Smooth muscle cell (in vitro differentiated cells): ENCODE results near the gene BABAM2. TPM values are rescaled to one million over a fixed set of nuclear protein-coding genes. Genes with fewer than 3 reads are reported as not detected.

Source experiments
- DNase-seq: peaks from one replicate; lab custom pipeline; 2025; ENCODE audit not compliant: unreplicated experiment; lab: John Stamatoyannopoulos, UW
- H2AFZ ChIP-seq: fragments of 200-600 bp; sonication (generic); 2 replicates; pipeline ENCODE4 v1.6.0; 2016; ENCODE audit warnings: antibody characterized with exemption, low read depth, mild to moderate bottlenecking
- H3F3A ChIP-seq: fragments of 200-600 bp; sonication (generic); 2 replicates; pipeline ENCODE4 v1.6.0; 2017; ENCODE audit warnings: antibody characterized with exemption, low read depth
- H3K27ac ChIP-seq: fragments of 200-600 bp; sonication (generic); 2 replicates; pipeline ENCODE4 v1.5.1; 2016; ENCODE audit warnings: low read depth, mild to moderate bottlenecking
- H3K27me3 ChIP-seq: fragments of 200-600 bp; sonication (generic); 2 replicates; pipeline ENCODE4 v1.6.1; 2016; ENCODE audit warnings: low read depth, mild to moderate bottlenecking
- H3K36me3 ChIP-seq: fragments of 200-600 bp; sonication (generic); 2 replicates; pipeline ENCODE4 v1.5.1; 2016; ENCODE audit warnings: low read depth
- H3K4me1 ChIP-seq: fragments of 200-600 bp; sonication (generic); 2 replicates; pipeline ENCODE4 v1.5.1; 2016; ENCODE audit warnings: low read depth
- H3K4me2 ChIP-seq: fragments of 200-600 bp; sonication (generic); 2 replicates; pipeline ENCODE4 v1.6.0; 2016; ENCODE audit warnings: mild to moderate bottlenecking
- H3K4me3 ChIP-seq: fragments of 200-600 bp; sonication (generic); 2 replicates; pipeline ENCODE4 v1.5.1; 2016; ENCODE audit warnings: mild to moderate bottlenecking
- H3K79me2 ChIP-seq: fragments of 200-600 bp; sonication (generic); 2 replicates; pipeline ENCODE4 v1.6.0; 2016; ENCODE audit warnings: low read depth, mild to moderate bottlenecking
- H3K9ac ChIP-seq: fragments of 200-600 bp; sonication (generic); 2 replicates; pipeline ENCODE4 v1.6.0; 2016; ENCODE audit warnings: low read depth
- H3K9me3 ChIP-seq: fragments of 200-600 bp; sonication (generic); replicated peaks from 2 replicates; pipeline ENCODE4 v1.5.1; 2016; ENCODE audit warnings: low read depth
- H4K20me1 ChIP-seq: fragments of 200-600 bp; sonication (generic); 2 replicates; pipeline ENCODE4 v1.6.0; 2016; ENCODE audit warnings: low read depth
- WGBS: methylation state at CpG from one replicate; pipeline ENCODE4 v1.1.7; 2016; ENCODE audit warnings: low lambda C conversion rate; 5-methylcytosine and 5-hydroxymethylcytosine counted together
- polyA plus RNA-seq: library from polyadenylated mRNA; unstranded; fragments of >200 nt; fragmentation: Nextera tagmentation; extraction: Ambion mirVana; gene quantifications from 2 replicates; pipeline ENCODE4 v1.2.1, GENCODE V29; 2016
- total RNA-seq: library from RNA; depleted of rRNA; stranded (reverse); fragments of >200 nt; gene quantifications from 2 replicates; pipeline ENCODE4 v1.2.3, GENCODE V29; 2014
- TF ChIP-seq, protein P1 (sequence below): fragments of 200-600 bp; sonication (generic); IDR thresholded peaks from 2 replicates; pipeline ENCODE4 v1.5.1; 2017; ENCODE audit warnings: borderline replicate concordance, mild to moderate bottlenecking, antibody characterized with exemption; ENCODE audit not compliant: insufficient read depth, poor library complexity, severe bottlenecking

The BABAM2 gene
- total and polyA plus RNA-seq, 2 experiments from 2014 or later: 26.5 to 29.1 TPM

DNA sequence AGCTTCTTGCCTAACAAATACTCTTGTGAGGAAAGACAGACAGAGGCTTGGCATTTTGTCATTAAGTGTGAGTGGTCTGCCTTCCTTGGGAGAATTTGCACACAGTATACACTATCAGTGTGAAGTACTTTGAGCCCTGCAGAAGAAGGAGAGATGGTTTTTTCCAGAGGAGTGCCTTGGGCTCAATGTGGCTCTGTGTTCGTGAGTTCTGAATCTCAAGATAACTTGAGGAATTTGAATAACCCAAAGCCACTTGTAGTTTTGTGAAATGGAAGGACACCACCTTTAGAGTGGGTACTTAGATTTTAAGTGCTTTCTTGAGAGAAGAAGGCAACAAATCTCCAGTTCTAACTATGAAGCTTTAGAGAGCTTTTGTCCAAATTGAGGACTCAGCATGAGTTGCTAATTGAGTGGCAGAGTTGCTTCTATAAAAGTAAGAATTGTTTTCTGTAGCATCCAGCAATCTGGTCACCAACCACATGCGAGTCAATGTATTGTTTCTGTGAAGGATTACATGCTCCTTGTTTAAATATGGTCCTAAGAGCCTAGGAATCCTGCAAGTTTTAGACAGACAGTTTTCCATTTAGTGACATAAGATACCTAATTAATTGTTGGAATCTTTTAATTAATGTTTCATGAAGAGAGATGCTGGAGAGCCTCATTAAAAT is 68.3 kb downstream of the BABAM2 start:
- Histone ChIP-seq H3K79me2 (peaks cover 12% of the 10 kb centered on the region), H3K4me2 (peak overlapping the region; percentile 77)
- WGBS: 53% methylated on average over 2 of the region's 2 CpGs

DNA sequence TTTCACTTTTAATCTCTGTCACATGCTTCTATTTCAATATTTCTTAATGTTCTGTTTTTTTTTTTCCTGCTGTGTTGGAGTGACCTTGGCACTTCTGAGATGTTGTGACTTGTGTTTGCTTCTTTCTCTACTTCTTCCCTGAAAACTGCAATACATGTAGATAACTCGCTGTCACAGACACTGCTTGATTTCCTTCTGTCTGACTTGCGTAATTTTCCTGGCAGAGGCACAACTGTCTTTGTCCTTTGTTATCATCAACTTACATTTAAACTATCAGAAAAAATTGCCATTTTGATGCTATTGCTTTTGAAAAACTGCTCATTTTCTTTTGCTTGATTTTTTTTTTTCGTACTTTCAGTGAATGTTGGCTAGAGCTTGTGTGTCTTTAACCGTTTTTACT is 69.0 kb downstream of the BABAM2 start:
- Histone ChIP-seq H3K4me1 (peaks cover 28% of the 10 kb centered on the region), H4K20me1 (no peaks in the 10 kb centered on the region), H3K9me3 (no peaks in the 10 kb centered on the region), H3K4me2 (peak overlapping the region; percentile 77), H3K27ac (peak overlapping the region; percentile 92), H3K27me3 (no peaks in the 10 kb centered on the region), H3K4me3 (peak overlapping the region; percentile 19), H3K79me2 (peaks cover 18% of the 10 kb centered on the region), H3K36me3 (no peaks in the 10 kb centered on the region), H3K9ac (peak overlapping the region; percentile 60), H2AFZ (peak overlapping the region; percentile 3), H3F3A (peaks cover 41% of the 10 kb centered on the region)
- WGBS: 49% methylated on average over 4 of the region's 4 CpGs
- no peak for DNase-seq
- TF ChIP-seq, protein P1, sequence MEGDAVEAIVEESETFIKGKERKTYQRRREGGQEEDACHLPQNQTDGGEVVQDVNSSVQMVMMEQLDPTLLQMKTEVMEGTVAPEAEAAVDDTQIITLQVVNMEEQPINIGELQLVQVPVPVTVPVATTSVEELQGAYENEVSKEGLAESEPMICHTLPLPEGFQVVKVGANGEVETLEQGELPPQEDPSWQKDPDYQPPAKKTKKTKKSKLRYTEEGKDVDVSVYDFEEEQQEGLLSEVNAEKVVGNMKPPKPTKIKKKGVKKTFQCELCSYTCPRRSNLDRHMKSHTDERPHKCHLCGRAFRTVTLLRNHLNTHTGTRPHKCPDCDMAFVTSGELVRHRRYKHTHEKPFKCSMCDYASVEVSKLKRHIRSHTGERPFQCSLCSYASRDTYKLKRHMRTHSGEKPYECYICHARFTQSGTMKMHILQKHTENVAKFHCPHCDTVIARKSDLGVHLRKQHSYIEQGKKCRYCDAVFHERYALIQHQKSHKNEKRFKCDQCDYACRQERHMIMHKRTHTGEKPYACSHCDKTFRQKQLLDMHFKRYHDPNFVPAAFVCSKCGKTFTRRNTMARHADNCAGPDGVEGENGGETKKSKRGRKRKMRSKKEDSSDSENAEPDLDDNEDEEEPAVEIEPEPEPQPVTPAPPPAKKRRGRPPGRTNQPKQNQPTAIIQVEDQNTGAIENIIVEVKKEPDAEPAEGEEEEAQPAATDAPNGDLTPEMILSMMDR: no peak

More for the DNA sequence above, 68.3 kb downstream of the BABAM2 start:
- Histone ChIP-seq H3K27ac (peak overlapping the region; percentile 92), H2AFZ (peak overlapping the region; percentile 28), H4K20me1 (no peaks in the 10 kb centered on the region), H3K27me3 (no peaks in the 10 kb centered on the region), H3K9ac (peak overlapping the region; percentile 60), H3K4me3 (no peak overlapping the region), H3K9me3 (no peaks in the 10 kb centered on the region), H3F3A (peaks cover 48% of the 10 kb centered on the region), H3K4me1 (peaks cover 34% of the 10 kb centered on the region), H3K36me3 (no peaks in the 10 kb centered on the region)
- TF ChIP-seq, protein P1: no peak
- no peak for DNase-seq

DNA sequence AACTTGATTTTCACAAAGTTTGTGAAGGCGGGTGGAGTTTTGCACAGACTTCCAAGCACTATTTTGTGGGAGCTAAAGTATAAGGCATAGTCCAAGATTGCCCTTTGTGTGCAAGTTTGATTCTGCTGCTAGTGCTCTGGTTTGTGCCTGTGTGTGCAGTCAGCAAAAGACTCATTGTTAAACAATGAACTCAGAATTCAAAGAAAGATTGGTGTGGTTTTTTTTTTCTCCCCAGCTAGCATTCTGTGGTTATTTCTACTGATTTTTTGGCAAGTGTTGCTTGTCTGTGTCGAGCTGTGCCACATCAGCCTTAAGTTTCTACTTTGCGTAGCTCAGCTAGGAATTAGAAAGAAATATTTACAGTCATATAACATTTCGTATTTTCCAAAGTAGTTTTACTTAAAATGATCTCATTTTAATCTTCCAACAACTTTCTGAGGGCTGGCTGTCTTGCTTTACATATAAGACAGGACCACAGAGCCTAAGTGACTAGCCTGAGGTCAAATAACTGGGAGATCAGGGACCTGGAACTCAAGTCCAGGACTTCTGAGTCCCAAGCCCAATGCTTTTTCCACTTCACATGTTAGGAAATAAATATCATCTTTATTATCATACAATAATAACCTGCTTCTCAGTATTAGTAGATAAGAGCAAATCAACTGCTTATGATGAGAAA is 69.8 kb downstream of the BABAM2 start:
- 17% methylated on average over 4 of the region's 4 CpGs for WGBS
- no peaks in the 10 kb centered on the region for H3K27me3 ChIP-seq
- no peak for DNase-seq
- H4K20me1 ChIP-seq: no peaks in the 10 kb centered on the region
- peak overlapping the region; percentile 77 for H3K4me2 ChIP-seq
- peak overlapping the region; percentile 60 for H3K9ac ChIP-seq
- peaks cover 25% of the 10 kb centered on the region for H3K79me2 ChIP-seq
- peak overlapping the region; percentile 19 for H3K4me3 ChIP-seq
- H2AFZ ChIP-seq: peak overlapping the region; percentile 2
- H3K9me3 ChIP-seq: no peaks in the 10 kb centered on the region
- peaks cover 27% of the 10 kb centered on the region for H3K4me1 ChIP-seq
- no peaks in the 10 kb centered on the region for H3K36me3 ChIP-seq
- peak overlapping the region; percentile 92 for H3K27ac ChIP-seq
- TF ChIP-seq, protein P1: no peak
- H3F3A ChIP-seq: peaks cover 32% of the 10 kb centered on the region
